Mesenchymal stem cell (in vitro differentiated cells and primary cell): ENCODE measurements around the gene SYCP2L.
"Not testable (repeated sequence)": the region's sequence is repeated elsewhere in the genome, so short reads cannot be mapped to it uniquely, and the experiment has no call there.

Experiments
- DNase-seq: peaks from one replicate; pipeline ENCODE4 v3.0.0-alpha.2; 2013
- H2AFZ ChIP-seq: one replicate; pipeline ENCODE4 v1.6.1; 2013; ENCODE audit warnings: low read depth, mild to moderate bottlenecking, control low read depth, inconsistent platforms, low read length, moderate library complexity
- H2AK5ac ChIP-seq: 2 replicates; pipeline ENCODE4 v1.6.1; 2013; ENCODE audit warnings: low read length, moderate library complexity, mild to moderate bottlenecking, inconsistent platforms; ENCODE audit not compliant: severe bottlenecking
- H2BK120ac ChIP-seq: one replicate; pipeline ENCODE4 v1.6.1; 2013; ENCODE audit warnings: low read depth, mild to moderate bottlenecking, inconsistent platforms, low read length, moderate library complexity
- H2BK12ac ChIP-seq, 2 experiments: one replicate each; pipeline ENCODE4 v1.6.1; 2013; ENCODE audit warnings: inconsistent platforms in 2 of 2, low read length in 2 of 2, mild to moderate bottlenecking in 2 of 2, moderate library complexity in 2 of 2, control low read depth in 1 of 2
- H2BK15ac ChIP-seq: one replicate; pipeline ENCODE4 v1.6.1; 2013; ENCODE audit warnings: mild to moderate bottlenecking, low read depth, inconsistent platforms; ENCODE audit not compliant: poor library complexity, severe bottlenecking
- H2BK5ac ChIP-seq: 2 replicates; pipeline ENCODE4 v1.6.1; 2013; ENCODE audit warnings: low read depth, mild to moderate bottlenecking, low read length, control low read depth, inconsistent platforms; ENCODE audit not compliant: poor library complexity, severe bottlenecking
- H3K14ac ChIP-seq, 2 experiments: one replicate each; pipeline ENCODE4 v1.6.1; 2013; ENCODE audit warnings: inconsistent platforms in 2 of 2, low read length in 2 of 2, control low read depth in 1 of 2, mild to moderate bottlenecking in 1 of 2, moderate library complexity in 1 of 2
- H3K18ac ChIP-seq, 2 experiments: one replicate each; pipeline ENCODE4 v1.6.1; 2013; ENCODE audit warnings: inconsistent platforms in 2 of 2, low read length in 2 of 2, control low read depth in 1 of 2, low read depth in 1 of 2, mild to moderate bottlenecking in 1 of 2
- H3K23ac ChIP-seq, 2 experiments: one replicate each; pipeline ENCODE4 v1.6.1; 2013; ENCODE audit warnings: inconsistent platforms in 2 of 2, low read length in 2 of 2, mild to moderate bottlenecking in 2 of 2, moderate library complexity in 2 of 2, control low read depth in 1 of 2
- H3K27ac ChIP-seq: 2 replicates; pipeline ENCODE4 v1.5.1; 2013; ENCODE audit warnings: mild to moderate bottlenecking, moderate library complexity, low read length, control low read depth, inconsistent platforms; ENCODE audit not compliant: poor library complexity, severe bottlenecking
- H3K27me3 ChIP-seq, 2 experiments: 2 replicates each; pipeline versions ENCODE4 v1.6.1 to v1.7.0; 2013; ENCODE audit warnings: low read length in 2 of 2, mild to moderate bottlenecking in 2 of 2, moderate library complexity in 2 of 2, control low read depth in 1 of 2, inconsistent platforms in 1 of 2; ENCODE audit not compliant: control insufficient read depth in 1 of 2, insufficient read depth in 1 of 2
- H3K36me3 ChIP-seq, 2 experiments: 2 replicates each; pipeline versions ENCODE4 v1.6.1 to v1.7.0; 2013; ENCODE audit warnings: low read length in 2 of 2, control low read depth in 1 of 2, inconsistent platforms in 1 of 2, low read depth in 1 of 2, mild to moderate bottlenecking in 1 of 2; ENCODE audit not compliant: insufficient read depth in 2 of 2, control insufficient read depth in 1 of 2
- H3K4ac ChIP-seq, 2 experiments: one replicate each; pipeline ENCODE4 v1.6.1; 2013; ENCODE audit warnings: inconsistent platforms in 2 of 2, low read length in 2 of 2, mild to moderate bottlenecking in 2 of 2, moderate library complexity in 2 of 2, control low read depth in 1 of 2, low read depth in 1 of 2
- H3K4me1 ChIP-seq: 2 replicates; pipeline ENCODE4 v1.6.1; 2013; ENCODE audit warnings: low read depth, low read length, control low read depth; ENCODE audit not compliant: control insufficient read depth, insufficient read depth
- H3K4me2 ChIP-seq: 2 replicates; pipeline ENCODE4 v1.6.1; 2013; ENCODE audit warnings: low read length, mild to moderate bottlenecking, inconsistent platforms; ENCODE audit not compliant: poor library complexity, severe bottlenecking
- H3K4me3 ChIP-seq, 2 experiments: 2 replicates each; pipeline versions ENCODE4 v1.5.1 to v1.7.0; 2013; ENCODE audit warnings: low read length in 2 of 2, mild to moderate bottlenecking in 2 of 2, control low read depth in 1 of 2, low read depth in 1 of 2; ENCODE audit not compliant: insufficient read depth in 1 of 2
- H3K79me1 ChIP-seq: replicated peaks from 2 replicates; pipeline ENCODE4 v1.6.1; 2013; ENCODE audit warnings: mild to moderate bottlenecking, control low read depth, low read length, inconsistent platforms; ENCODE audit not compliant: poor library complexity, severe bottlenecking
- H3K9ac ChIP-seq: 2 replicates; pipeline ENCODE4 v1.7.0; 2013; ENCODE audit warnings: mild to moderate bottlenecking, low read length, moderate library complexity
- H3K9me3 ChIP-seq: 2 replicates; pipeline ENCODE4 v1.7.0; 2013; ENCODE audit warnings: mild to moderate bottlenecking, low read length; ENCODE audit not compliant: control insufficient read depth
- H4K8ac ChIP-seq: one replicate; pipeline ENCODE4 v1.6.1; 2013; ENCODE audit warnings: inconsistent platforms, mild to moderate bottlenecking, low read length, moderate library complexity
- H4K91ac ChIP-seq: one replicate; pipeline ENCODE4 v1.6.1; 2013; ENCODE audit warnings: mild to moderate bottlenecking, low read length, inconsistent platforms
- WGBS: methylation state at CpG from one replicate; pipeline ENCODE4 v1.1.7; 2013; ENCODE audit warnings: mixed read lengths; 5-methylcytosine and 5-hydroxymethylcytosine counted together

SYCP2L gene

GRCh38 chr6:10919520-10919919 is 32.7 kb downstream of the SYCP2L start:
- not testable (repeated sequence) for H3K4me2 ChIP-seq, H2AK5ac ChIP-seq, H2AFZ ChIP-seq, H2BK12ac ChIP-seq, H3K23ac ChIP-seq, H3K27me3 ChIP-seq, H3K79me1 ChIP-seq, H3K4ac ChIP-seq, H3K9me3 ChIP-seq, H3K9ac ChIP-seq, H4K8ac ChIP-seq, H3K4me1 ChIP-seq, H2BK5ac ChIP-seq, H2BK15ac ChIP-seq, H2BK120ac ChIP-seq, H4K91ac ChIP-seq, H3K36me3 ChIP-seq, DNase-seq, H3K4me3 ChIP-seq, H3K18ac ChIP-seq, H3K27ac ChIP-seq, H3K14ac ChIP-seq
- 91% methylated on average over 2 of the region's 3 CpGs for WGBS

- Histone ChIP-seq H3K18ac (no peak overlapping the region), H3K4me3 (no peak overlapping the region), H3K23ac (no peak overlapping the region), H3K27me3 (no peaks in the 10 kb centered on the region), H3K9ac (no peak overlapping the region), H2BK5ac (no peak overlapping the region), H2BK15ac (no peak overlapping the region), H3K4me1 (no peaks in the 10 kb centered on the region), H3K4me2 (no peak overlapping the region), H3K79me1 (no peaks in the 10 kb centered on the region), H2BK120ac (no peak overlapping the region), H4K91ac (no peak overlapping the region), H3K4ac (no peak overlapping the region), H3K9me3 (no peaks in the 10 kb centered on the region), H3K27ac (no peak overlapping the region), H2AFZ (no peak overlapping the region), H3K14ac (no peak overlapping the region), H3K36me3 (no peaks in the 10 kb centered on the region), H2BK12ac (no peak overlapping the region), H2AK5ac (no peak overlapping the region), H4K8ac (no peak overlapping the region)
- 100% methylated on average over 1 of the region's 1 CpG for WGBS
- no peak for DNase-seq
Observed at GRCh38 chr6:10933126-10933525, 46.3 kb downstream of the SYCP2L start.

- no peak overlapping the region for H3K4me2 ChIP-seq
- no peak overlapping the region for H2BK5ac ChIP-seq
- H2BK15ac ChIP-seq = no peak overlapping the region
- no peak overlapping the region for H2AFZ ChIP-seq
- no peak for DNase-seq
- no peak overlapping the region for H3K9ac ChIP-seq
- no CpG with 5 or more reads among the region's 2 CpGs for WGBS
- no peak overlapping the region for H4K91ac ChIP-seq
- no peaks in the 10 kb centered on the region for H3K79me1 ChIP-seq
- no peak overlapping the region for H2BK12ac ChIP-seq
- H3K18ac ChIP-seq = no peak overlapping the region
- no peaks in the 10 kb centered on the region for H3K27me3 ChIP-seq
- no peak overlapping the region for H3K4me3 ChIP-seq
- no peak overlapping the region for H4K8ac ChIP-seq
- H3K4ac ChIP-seq = no peak overlapping the region
- no peak overlapping the region for H3K27ac ChIP-seq
- no peak overlapping the region for H3K14ac ChIP-seq
- H3K36me3 ChIP-seq = no peaks in the 10 kb centered on the region
- no peak overlapping the region for H2AK5ac ChIP-seq
- no peak overlapping the region for H2BK120ac ChIP-seq
- H3K9me3 ChIP-seq = no peaks in the 10 kb centered on the region
- H3K23ac ChIP-seq = no peak overlapping the region
- H3K4me1 ChIP-seq = no peaks in the 10 kb centered on the region
Observed at GRCh38 chr6:10939840-10940239, 53.0 kb downstream of the SYCP2L start.

GRCh38 chr6:10945845-10946244 is 59.0 kb downstream of the SYCP2L start:
- WGBS = no CpG with 5 or more reads among the region's 1 CpG
- H3K4me1 ChIP-seq = no peaks in the 10 kb centered on the region
- H3K36me3 ChIP-seq = no peaks in the 10 kb centered on the region
- H2BK5ac ChIP-seq = no peak overlapping the region
- no peaks in the 10 kb centered on the region for H3K9me3 ChIP-seq
- no peaks in the 10 kb centered on the region for H3K27me3 ChIP-seq
- no peak overlapping the region for H3K4ac ChIP-seq
- no peak overlapping the region for H3K9ac ChIP-seq
- H2BK12ac ChIP-seq = no peak overlapping the region
- no peak overlapping the region for H3K14ac ChIP-seq
- H4K8ac ChIP-seq = no peak overlapping the region
- no peak overlapping the region for H3K4me2 ChIP-seq
- H3K4me3 ChIP-seq = no peak overlapping the region
- DNase-seq = no peak
- H4K91ac ChIP-seq = no peak overlapping the region
- H2BK120ac ChIP-seq = no peak overlapping the region
- H3K27ac ChIP-seq = no peak overlapping the region
- H2AK5ac ChIP-seq = no peak overlapping the region
- no peak overlapping the region for H2AFZ ChIP-seq
- no peak overlapping the region for H3K23ac ChIP-seq
- no peaks in the 10 kb centered on the region for H3K79me1 ChIP-seq
- H3K18ac ChIP-seq = no peak overlapping the region
- no peak overlapping the region for H2BK15ac ChIP-seq
